Ramos (cell line): ENCODE results near the gene PRKCB.
"Not testable (repeated sequence)": the region's sequence is repeated elsewhere in the genome, so short reads cannot be mapped to it uniquely, and the experiment has no call there.

Experiments used
- in situ Hi-C: fragments of 300-500 bp; cut with MboI; formaldehyde crosslinking; loops from one replicate; pipeline ENCODE4 v1.14.3; 2022; ENCODE audit warnings: low sequenced_read_pairs; ENCODE audit not compliant: unreplicated experiment

Gene PRKCB

DNA sequence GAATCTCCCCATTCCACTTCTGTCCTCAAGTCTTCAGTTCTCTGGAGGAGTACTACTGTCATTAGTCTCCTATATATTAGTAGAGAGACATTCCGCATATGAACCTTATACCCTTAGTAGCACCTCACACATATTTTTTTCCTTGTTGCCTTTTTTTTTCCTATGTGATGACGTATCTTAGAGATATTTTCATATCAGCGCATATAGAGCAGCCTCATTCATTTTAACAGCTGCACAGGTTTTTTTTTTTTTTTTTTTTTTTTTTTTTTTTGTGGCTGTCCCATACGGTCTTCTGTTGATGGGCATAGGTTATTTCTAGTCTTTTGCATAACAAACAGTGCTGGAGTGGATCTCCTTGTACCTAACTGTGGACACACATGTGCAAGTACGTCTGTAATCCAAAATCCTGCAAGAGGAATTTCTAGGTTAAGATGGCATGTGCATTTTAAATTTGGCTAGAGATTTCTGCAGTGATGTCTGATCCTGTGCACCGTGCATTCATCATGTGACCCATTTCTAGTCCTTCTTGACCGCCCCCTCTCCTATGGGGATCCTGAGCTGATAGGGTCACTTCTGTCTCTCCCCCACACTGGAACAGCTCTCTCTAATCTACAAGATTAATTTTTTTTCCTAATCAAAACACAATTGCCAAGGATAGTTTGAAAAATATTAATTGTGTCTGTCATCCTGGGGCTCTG is 64.8 kb downstream of the PRKCB start:
- in situ Hi-C loops: no loop called here

DNA sequence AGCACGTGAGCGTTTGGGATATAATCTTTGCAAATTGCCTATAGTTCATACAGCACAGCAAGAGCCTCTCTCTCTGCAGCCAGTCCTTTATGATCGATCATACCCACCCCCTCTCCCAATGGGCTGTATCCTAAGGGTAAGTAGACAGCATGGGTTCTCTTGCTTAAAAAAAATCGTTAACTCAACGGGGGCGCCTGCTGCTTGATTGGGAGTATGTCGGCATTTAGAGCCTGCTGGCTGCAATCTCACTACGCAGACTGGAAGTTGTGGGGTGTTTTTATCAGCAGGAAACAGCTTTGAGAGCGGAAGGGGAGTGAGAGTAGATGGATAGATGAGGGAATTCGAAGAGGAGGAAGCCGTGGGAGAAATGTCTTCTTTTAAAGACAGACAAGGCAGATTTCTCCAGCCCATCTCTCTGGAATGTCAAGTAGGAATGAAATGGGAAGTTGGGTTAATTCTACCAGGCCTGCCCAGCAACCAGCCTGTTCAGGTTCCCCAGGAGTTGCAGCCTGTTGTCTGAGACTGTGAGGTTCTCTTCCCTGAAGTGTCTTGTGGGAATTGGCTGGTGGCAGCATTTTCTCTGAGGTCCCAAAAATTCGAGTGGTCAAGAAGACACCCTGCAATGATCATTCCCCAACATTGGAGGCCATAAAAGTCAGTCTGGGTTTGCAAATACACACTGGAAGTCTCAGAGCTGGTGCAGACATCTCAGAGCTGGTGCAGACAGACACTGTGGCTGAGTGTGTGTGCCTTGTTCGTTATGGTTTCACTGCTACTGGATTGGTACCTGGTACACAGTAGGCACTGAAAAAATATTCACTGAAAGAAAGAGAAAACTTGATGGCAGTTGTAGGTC is 65.6 kb downstream of the PRKCB start:
- in situ Hi-C loops: no loop called here

DNA sequence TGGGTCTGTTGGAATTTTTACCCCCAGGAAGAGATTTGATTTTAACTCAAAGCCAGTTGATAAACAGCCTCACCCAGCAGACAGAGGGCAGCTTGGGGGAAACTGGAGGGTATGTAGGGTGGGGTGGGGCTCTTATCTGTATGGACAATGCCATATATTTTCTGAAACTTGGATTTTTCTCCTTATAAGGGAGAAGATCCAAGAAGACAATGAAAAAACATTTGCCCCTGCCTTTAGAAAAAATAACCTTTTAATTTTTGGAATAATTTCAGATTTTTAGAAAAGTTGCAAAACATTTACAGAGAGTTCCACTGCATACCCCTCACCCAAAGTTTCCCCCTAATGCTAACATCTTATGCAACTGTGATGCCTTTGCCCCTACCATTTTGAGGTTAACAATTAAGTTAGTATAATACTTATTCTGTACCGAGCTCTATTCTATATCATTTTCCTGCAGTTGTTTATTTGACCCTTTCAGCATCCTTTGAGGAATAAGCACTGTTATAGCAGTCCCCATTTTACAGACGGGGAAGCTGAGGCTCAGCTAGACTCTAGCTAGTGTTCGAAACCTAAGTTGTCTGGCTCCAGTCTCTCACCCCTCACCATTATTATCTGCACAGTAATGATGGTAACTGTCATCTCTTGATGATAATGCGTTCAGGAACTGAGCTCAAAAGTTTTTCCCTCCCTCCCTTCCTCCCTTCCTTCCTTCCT is 66.4 kb downstream of the PRKCB start:
- in situ Hi-C loops: no loop called here

DNA sequence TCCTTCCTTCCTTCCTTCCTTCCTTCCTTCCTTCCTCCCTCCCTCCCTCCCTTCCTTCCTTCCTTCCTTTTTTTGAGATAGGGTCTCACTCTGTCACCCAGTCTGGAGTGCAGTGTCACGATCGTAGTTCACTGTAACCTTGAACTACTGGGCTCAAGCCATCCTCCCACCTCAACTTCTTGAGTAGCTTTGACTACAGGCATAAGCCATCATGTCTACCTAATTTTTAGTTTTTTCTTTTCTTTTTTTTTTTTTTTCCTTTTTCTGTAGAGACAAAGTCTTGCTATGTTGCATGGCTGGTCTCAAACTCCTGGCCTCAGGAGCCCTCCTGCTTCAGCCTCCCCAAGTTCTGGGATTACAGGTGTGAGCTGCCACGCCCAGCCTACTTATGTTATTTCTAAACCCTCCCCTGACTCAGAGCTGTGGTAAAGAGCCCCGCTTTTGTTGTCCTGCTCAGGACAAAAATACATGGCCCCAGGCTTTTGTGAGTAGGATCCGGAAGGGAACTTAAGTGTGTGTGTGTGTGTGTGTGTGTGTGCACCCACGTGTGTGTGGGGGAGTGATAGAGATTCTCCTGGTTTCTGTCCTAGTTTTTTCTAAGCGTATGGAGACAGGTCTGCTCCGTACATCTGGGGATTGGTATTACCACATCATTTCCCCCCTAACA is 67.1 kb downstream of the PRKCB start:
- in situ Hi-C loops: no loop called here

DNA sequence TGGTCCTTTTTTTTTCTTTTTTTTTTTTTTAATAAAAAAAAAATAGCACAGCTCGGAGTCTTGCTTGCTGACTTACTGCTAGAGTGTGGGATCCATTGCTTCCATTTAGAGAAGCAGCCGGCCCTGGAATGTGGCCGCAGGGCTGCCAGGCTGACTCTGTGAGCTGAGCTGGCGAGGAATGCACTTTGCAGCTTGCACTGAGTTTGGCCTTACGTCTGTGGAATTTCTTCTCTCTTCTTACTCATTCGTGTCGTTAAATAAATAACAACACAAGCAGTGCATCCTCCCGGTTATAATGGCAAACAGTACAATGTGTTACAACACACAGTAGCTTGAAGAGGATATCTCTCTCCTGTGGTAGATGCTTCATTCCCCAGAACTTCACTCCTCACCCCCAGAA is 69.2 kb downstream of the PRKCB start:
- in situ Hi-C loops: no loop called here

DNA sequence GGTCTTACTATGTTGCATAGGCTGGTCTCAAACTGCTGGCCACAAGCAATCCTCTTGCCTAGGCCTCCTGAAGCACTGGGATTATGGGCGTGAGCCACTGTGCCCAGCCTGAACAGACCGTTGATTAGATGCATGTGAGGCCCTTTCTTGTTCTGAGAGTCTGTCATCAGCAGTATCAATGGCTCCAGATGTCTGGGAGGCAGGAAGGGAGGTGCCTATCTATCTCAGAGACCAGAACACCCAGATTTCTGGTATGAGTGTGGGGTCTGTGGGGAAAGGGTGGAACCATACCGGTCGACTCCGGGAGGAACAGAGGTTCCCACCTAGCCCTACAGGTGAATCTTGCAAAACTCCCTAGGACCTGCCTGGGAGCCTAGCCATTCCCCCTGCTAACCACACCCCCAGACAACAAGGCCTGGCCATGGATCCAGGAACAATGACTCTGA is 71.7 kb downstream of the PRKCB start:
- in situ Hi-C loops: no loop called here

DNA sequence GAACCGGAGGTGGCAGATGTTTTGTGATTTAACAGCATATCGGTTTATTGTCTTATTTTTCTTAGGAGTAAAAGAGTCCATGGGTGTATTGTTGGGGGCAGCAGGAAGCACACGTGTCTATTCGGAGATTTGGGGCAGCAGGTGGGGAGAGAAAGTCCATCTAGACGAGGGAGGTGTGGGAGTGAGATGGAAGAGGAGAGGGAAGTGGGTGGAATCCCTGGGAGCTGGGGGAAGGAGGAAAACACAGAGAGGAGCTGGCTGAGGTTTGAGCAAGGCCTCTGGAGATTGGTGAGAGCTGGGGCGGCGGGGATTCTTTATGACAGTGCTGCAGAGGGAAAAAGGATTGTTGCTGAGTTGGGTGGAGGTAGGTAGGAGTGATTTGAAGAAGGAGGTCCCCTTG is 72.1 kb downstream of the PRKCB start:
- in situ Hi-C loops: no loop called here

DNA sequence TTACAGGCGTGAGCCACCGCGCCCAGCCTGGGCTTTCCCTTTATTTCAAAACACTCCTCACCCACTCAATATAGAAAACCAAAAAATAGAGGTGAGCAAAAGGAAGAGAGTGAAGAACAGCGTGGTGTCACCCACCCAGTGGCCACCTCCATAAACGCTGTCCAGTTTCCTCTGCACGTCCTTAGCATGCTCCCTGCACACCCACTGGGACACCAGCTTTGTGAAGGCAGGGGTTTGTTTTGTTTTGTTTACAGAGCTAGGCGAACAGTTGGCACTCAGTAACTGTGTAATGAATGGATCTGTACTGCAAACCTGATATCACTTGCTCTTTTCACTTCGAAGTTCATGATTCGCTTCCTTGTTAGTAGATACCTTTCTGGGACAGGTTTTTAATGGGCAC is 73.0 kb downstream of the PRKCB start:
- in situ Hi-C loops: no loop called here

DNA sequence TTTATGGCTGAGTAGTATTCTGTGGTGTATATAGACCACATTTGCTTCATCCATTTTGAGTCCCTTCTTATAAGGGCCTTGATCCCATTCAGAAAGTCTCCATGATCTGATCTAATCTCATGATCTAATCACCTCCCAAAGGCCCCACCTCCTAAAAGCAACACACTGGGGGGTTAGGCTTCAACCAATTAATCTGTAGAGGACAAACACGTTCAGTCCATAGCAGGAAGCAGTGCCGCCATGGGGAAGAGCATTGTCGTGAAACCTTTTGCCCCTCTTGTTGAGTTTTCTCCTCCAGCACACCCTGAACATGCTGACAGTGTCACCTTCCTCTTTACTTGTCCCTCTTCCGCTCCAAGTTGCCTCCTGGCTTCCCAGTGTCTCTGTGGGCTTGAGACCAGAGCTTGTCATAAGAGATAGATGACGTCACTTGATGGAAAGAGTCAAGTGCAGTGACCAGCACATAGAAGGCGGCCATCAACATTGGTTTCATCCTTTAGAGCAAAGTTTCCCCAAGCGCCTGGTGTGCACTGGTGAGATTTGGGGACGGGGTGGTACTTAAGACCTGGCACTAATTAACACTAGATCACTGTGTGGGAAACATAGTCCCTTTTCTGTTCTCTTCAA is 74.1 kb downstream of the PRKCB start:
- in situ Hi-C loops: no loop called here

DNA sequence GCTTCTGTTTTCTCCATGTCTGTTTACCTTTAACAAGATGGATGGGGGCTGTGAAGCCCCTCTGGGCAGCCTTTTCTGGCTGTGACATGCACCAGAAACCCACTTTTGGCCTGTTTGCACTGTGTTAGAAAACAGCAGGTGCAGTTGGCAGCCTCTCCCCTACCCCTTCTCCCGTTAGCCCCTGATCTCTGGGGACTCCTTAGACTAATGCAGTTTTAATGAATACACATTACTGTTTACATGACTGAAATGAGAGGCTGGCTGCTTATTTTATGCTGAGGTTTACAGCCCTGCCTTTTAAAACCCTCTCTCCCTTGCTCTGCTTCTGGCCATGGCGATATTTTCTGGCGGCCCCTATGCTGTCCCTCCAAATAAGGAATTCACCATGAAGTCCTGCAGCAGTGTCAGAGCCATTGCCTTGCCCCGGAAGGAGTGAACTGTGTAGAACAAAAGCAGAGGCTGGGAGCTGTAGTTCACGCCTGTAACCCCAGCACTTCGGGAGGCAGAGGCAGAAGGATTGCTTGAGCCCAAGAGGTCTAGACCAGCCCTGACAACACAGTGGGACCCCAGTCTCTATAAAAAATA is 79.3 kb downstream of the PRKCB start:
- in situ Hi-C loops: no loop called here

DNA sequence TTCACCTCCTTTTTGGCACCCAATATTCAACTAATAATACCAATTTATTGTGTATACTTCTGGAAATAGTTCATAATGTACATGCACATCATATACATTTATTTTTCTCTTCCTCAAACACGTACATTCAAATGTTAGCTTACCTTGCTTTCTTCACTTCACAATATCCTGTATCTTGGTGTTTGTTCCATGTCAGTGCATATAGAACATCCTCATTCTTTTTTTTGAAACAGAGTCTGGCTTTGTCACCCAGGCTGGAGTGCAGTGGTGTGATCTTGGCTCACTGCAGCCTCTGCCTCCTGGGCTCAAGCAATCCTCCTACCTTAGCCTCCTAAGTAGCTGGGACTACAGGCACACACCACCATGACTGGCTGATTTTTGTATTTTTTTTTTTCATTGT is 80.8 kb downstream of the PRKCB start:
- in situ Hi-C loops: not testable (repeated sequence)

DNA sequence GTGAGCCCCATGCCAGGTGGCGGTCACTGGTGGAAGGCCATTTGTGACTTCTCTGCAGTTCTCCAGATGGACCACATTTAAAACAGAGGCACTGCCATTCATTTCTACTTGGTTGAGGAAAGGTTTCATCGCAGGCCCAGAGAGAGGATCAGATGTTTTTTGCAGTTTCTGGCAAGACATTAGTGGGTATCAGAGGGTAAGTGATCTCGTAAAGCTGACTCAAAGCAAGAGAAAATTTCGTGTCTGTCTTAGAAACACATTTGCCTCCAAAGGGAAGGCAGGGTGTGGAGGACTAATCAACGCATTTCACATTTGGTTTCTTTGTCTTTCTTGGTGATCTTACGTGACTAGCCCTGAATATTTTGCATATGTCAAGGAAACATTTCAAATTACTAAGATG is 81.8 kb downstream of the PRKCB start:
- in situ Hi-C loops: no loop called here

DNA sequence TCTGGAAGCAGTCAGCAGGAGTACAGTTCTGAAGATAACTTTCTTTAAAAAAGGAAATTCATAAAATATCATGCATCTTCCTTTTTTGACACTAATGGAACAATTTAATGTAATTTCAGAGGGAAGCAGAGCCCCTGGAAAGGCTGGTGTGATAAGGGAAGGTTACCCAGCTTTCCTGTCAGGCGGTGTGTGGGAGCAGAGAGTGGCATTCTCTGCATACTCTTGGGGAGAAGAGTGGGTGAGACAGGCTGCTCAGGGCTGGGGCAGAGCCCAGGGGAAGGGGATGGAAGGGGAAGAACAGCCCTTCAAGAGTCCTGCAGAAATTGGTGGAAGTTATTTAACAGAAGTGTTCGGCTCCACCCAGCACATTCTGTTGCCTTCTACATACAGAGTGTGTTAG is 84.7 kb downstream of the PRKCB start:
- in situ Hi-C loops: no loop called here

DNA sequence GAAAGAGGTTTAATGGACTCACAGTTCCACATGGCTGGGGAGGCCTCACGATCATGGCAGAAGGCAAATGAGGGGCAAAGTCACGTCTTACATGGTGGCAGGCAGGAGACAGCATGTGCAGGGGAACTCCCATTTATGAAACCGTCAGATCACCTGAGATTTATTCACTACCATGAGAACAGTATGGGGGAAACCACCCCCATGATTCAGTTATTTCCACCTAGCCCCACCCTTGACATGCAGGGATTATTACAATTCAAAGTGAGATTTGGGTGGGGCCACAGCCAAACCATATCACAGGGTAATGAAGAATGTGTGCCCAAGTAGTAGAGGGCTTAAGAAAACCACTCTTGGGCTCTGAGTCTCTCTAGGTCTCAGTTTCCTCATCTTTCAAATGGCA is 85.1 kb downstream of the PRKCB start:
- in situ Hi-C loops: no loop called here

DNA sequence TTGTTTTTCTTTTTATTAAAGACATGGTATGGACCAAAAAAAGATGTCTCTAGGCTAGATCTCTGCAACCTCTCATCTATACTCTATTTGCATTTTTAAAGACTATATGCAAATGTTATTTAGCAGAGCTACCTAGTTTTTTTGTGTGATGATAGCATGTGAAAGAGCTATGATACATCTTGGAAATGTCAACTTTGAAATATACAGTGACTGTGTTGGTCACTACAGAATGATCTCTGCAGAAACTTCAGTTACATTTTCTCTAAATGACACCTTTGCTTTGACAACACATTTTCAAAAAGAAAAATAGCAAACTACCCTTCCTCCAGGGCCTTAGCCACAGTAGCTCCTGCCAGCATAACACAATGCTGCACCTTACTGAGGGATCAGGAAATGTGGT is 86.6 kb downstream of the PRKCB start:
- in situ Hi-C loops: no loop called here

DNA sequence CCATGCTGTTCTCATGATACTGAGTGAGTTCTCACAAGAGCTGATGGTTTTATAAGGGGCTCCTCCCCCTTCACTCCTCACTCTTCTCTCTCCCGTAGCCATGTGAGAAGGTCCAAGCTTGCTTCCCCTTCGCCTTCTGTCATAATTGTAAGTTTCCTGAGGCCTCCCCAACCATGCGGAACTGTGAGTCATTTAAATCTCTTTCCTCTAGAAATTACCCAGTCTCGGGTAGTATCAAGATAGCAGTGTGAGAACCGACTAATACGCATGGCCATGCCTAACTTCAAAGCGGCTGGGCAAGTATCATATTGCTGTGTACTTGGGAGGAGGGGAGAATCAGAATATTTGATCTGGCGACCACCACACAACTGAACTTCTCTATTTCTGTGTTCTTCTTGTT is 88.3 kb downstream of the PRKCB start:
- in situ Hi-C loops: no loop called here

DNA sequence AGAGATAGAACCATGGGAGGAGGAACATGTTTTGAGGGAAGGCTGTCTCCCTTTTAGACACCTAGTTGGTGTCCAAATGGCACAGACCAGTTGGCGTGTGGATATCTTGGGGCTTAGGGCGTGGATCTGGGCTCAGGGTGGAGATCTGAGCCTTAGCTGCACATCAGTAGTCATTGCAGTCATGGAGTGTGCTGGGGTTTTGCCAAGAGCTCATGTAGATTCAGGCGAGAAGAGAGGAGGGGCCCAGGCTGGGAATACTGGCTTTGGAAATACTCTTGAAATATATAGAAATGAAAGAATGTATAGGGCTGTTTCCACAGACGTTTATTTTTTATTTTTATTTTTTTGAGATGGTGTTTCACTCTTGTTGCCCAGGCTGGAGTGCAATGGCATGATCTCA is 92.0 kb downstream of the PRKCB start:
- in situ Hi-C loops: no loop called here

DNA sequence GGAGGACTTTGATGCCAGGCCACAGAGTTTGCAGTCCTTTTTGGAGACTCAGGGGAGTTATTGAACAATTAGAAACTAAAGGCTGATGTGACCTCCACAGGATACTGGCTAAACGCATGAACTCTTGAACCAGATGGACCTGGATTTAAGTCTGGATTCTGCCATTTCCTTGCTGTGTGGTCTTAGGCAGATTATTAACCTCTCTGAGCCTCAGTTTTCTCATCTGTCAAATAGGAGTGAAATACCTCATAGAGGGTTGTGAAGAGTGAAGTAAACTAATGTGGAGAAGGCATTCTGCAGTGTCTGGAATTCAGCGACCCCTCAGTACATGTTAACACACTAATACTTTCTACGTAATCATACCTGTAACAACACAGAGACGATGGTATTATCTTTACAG is 93.5 kb downstream of the PRKCB start:
- in situ Hi-C loops: no loop called here

DNA sequence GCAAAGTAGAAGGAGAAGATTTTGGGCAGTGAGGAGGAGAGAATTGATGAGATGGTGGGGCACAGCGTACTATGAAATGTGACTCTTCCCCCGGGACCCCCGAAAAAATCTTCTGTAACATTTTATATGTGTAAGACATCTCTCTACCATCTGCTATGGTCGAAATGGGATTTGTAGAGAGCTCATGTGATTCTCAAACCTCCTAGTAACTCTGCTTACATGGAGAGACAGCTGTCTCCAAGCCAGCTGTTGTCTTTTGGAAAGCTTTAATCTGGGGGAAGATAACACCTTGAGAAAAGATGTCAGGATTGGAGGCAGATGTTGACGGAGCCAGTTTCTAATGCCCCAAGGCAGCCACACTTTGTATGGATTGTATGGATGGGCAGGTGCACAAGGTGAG is 94.1 kb downstream of the PRKCB start:
- in situ Hi-C loops: no loop called here

DNA sequence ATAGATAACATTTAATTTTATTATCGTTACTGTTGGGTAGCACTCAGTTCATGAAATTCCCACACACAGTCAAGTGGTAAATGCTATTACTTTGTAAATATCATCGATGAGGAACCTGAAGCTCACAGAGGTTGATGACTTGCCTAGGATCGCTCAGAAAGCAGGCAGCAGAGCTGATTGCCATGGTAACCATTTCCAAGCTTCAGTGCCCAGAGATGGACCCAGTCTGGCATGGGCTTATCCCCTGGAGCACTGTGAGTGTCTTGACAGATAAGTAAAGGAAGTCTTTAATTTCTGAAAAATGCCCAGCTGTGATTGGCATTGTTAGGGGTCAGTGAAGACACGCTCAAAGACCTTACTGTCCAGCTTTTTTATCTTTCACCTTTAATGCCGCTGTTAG is 95.0 kb downstream of the PRKCB start:
- in situ Hi-C loops: no loop called here
